Fibroblast of skin of abdomen (primary cell): ENCODE measurements around the gene IDH2.

Source experiments
- DNase-seq: peaks from one replicate; pipeline ENCODE4 v3.0.0-alpha.2; 2013

Gene IDH2

DNA sequence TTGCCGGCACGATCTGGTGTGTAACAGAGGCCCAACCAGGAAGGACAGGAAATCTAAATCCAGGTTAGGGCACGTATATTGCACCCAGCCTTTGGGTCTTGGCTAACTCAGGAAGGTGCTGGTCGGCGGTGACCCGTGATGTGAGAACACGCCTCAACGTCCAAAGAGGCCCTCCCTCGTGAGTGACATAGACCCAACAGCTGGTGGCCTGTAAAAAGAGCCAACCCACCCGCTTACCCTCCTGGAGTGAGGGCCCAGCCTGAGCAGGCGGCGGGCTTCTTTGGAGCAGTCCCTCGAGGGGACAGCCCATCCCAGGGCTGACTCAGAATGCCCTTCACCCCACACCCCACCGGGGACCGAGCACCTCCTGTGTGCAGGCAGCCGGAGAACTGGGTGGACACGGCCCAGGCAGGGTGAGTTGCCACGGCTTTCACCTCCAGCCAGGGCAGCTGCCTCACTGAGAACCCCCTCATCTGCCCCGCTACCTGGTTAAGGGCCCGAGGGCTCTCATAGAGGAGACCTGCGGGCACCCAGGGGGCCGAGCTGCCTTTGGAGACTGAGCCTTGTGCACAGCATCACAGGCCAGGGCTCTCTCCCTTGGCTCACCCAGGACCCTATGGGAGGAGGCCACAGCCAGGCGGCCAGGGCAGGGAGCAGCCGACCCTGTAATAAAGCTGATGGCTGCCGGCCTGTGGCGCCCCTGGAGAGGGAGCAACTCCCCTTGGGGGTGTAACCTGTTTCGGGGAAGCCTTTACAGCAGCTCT is 59.3 kb downstream of the IDH2 start:
- DNase-seq: no peak

DNA sequence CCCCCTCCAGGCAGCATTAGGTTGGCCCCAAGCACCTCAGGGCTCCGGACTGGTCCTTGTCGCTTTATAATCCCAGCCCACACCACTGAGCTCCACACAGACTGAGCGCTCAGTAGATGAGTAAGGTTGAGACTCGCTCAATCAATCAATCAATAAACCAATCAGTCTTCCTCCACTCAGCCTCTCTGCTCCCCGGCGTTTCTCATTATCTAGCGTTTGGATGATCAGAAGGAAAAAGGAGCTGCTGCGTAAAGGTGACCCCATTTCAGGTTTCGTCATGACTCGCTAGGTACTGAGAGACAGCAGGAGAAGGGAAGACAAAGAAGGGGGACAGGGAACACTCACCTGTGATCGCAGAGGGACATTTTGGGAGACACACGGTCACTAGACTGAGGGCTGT is 59.9 kb downstream of the IDH2 start:
- no peak for DNase-seq

- DNase-seq: no peak
Observed at GRCh38 chr15:90040618-90041017, 61.6 kb downstream of the IDH2 start.

DNA sequence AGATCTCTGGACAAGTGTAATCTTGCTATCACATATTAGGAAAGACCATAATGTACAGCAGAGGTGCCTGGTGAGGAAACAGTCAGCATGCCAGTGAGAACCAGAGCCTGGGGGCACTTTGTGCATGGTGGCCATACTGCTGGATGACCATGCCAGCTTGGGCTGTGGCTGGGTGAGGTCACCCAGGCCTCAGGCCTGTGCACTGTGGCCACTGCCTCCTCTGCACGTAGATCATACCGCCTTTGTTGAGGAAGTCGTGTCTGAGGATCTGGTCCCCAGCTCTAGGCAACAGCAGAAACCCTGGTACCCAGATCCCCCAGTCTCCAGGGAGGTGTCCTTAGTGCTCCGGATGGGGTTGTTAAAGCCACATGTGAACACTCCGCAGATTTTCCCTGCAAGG is 62.3 kb downstream of the IDH2 start:
- DNase-seq: no peak

GRCh38 chr15:90038632-90039095 is 63.6 kb downstream of the IDH2 start:
- DNase-seq: no peak

GRCh38 chr15:90037961-90038631 is 64.2 kb downstream of the IDH2 start:
- peak; percentile 38 for DNase-seq

DNA sequence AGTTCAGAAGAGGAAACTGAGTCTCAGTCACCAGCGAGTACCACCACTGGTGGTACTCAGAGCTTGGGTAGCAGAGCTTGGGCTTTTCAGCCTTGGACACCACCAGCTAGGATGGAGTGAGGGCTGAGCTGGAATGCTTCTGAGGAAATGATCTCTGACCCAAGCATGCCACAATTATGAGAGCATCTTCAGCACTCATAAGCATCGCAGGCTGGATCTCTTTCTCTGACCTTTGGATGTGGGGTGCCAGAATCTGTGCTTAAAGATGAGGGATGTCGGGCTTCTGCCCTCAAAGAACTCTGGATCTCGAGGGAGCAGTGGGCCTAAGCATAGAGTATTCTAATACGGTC is 64.8 kb downstream of the IDH2 start:
- peak; percentile 39 for DNase-seq

GRCh38 chr15:90036806-90037510 is 65.3 kb downstream of the IDH2 start:
- DNase-seq: no peak

GRCh38 chr15:90036343-90036742 is 65.9 kb downstream of the IDH2 start:
- DNase-seq: no peak

- DNase-seq: no peak
Observed at GRCh38 chr15:90035840-90036230, 66.4 kb downstream of the IDH2 start.

DNA sequence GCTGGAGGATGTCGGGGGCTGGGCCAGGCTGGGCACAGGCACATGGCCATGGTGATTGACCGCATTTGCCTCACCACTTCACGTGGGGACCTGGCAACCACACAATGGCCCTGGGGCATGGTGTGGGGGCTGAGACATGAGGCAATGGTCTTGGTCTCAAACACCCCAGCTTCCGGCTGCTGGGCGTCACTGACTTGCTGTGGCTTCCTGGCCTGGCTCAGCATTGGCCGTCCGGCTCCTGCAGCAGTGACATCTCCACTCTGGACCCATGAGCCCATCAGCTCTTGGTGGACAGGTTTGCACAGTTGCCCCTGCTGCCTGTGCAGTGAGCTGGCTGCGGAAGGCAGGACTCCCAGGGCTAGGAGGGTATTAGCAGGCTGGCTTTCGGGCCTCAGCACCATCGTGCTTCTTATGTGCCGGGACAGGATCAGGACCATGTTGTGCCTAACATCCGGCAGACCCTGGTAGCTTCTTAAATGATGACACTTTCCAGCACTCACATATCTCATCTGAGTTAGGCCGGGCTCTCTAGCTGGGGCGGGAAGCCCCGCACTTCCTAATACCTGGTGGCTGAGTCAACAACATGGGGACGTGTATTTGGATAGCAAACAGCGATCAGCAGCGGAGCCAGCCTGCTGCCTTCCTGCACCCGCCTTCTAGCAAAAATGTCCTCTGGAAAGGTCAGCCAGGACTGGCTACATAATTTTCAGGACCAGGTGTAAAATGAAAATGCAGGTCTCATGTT is 67.0 kb downstream of the IDH2 start:
- peak; percentile 63 for DNase-seq

- DNase-seq: no peak
Observed at GRCh38 chr15:90033448-90033847, 68.8 kb downstream of the IDH2 start.
